Glomerular visceral epithelial cell (primary cell): Measurements from ENCODE around the gene CNNM4.

Source experiments
- DNase-seq: peaks from one replicate; pipeline ENCODE4 v3.0.0-alpha.2; 2016; ENCODE audit errors: extremely low spot score

CNNM4 gene

GRCh38 chr2:96760036-96760985 lies at the start of gene CNNM4:
TSS of gene CNNM4 (plus strand) at chr2:96760902. CDS start at chr2:96761000, 98 bp downstream.
- peak; percentile 98 for DNase-seq

- DNase-seq, result no peak
Measured at GRCh38 chr2:96710985-96711384, 49.7 kb upstream of the CNNM4 start.

- DNase-seq, result no peak
Measured at GRCh38 chr2:96715658-96716057, 45.0 kb upstream of the CNNM4 start.

GRCh38 chr2:96716388-96716787 lies 44.3 kb upstream of the CNNM4 start:
- DNase-seq, result no peak

GRCh38 chr2:96726131-96726530 lies 34.6 kb upstream of the CNNM4 start:
- no peak for DNase-seq

- DNase-seq, result no peak
Measured at GRCh38 chr2:96727431-96727830, 33.3 kb upstream of the CNNM4 start.

GRCh38 chr2:96729748-96730147 lies 31.0 kb upstream of the CNNM4 start:
- DNase-seq, result no peak

GRCh38 chr2:96730212-96730611 lies 30.5 kb upstream of the CNNM4 start:
- DNase-seq, result no peak

- DNase-seq, result no peak
Measured at GRCh38 chr2:96733931-96734330, 26.8 kb upstream of the CNNM4 start.

GRCh38 chr2:96734880-96735583 lies 25.7 kb upstream of the CNNM4 start:
- no peak for DNase-seq

GRCh38 chr2:96737251-96737650 lies 23.5 kb upstream of the CNNM4 start:
- DNase-seq, result no peak

- no peak for DNase-seq
Measured at GRCh38 chr2:96737831-96738230, 22.9 kb upstream of the CNNM4 start.

- no peak for DNase-seq
Measured at GRCh38 chr2:96739076-96739632, 21.5 kb upstream of the CNNM4 start.

GRCh38 chr2:96739633-96740428 lies 20.9 kb upstream of the CNNM4 start, which contains the start of gene LMAN2L:
TSS of gene LMAN2L (minus strand) at chr2:96740064. CDS start at chr2:96740040, 24 bp downstream.
- DNase-seq, result peak; percentile 98

GRCh38 chr2:96747061-96747617 lies 13.6 kb upstream of the CNNM4 start:
- no peak for DNase-seq

GRCh38 chr2:96751800-96752199 lies 8.9 kb upstream of the CNNM4 start:
- no peak for DNase-seq

GRCh38 chr2:96753661-96754282 lies 6.9 kb upstream of the CNNM4 start:
- DNase-seq, result no peak

- DNase-seq, result no peak
Measured at GRCh38 chr2:96754317-96754716, 6.4 kb upstream of the CNNM4 start.

GRCh38 chr2:96756788-96757476 lies 3.8 kb upstream of the CNNM4 start:
- no peak for DNase-seq

- no peak for DNase-seq
Measured at GRCh38 chr2:96757477-96757860, 3.2 kb upstream of the CNNM4 start.
